HepG2 (cell line): ENCODE data around the gene PSMA7. TPM values are rescaled to one million over a fixed set of nuclear protein-coding genes. Genes with fewer than 3 reads are reported as not detected.

Experiments used
- ATAC-seq: fragments of 200-7000 bp; cut with Tn5 transposase; 3 replicates; pipeline ENCODE4 v1.9.1; 2020; ENCODE audit warnings: mild to moderate bottlenecking, moderate library complexity
- BruUV-seq: library from RNA; stranded (reverse); fragments of 400-500 nt; replicated peaks from 2 replicates; lab custom pipeline; 2021; lab: Mats Ljungman, UMichigan
- CTCF ChIA-PET: fragments of 300-600 bp; formaldehyde crosslinking; extraction: SDS; loops from one replicate; lab custom pipeline; 2021; ENCODE audit warnings: low total read pairs, inconsistent platforms, low intra/inter-chr PET ratio; lab: Yijun Ruan, JAX
- POLR2A ChIA-PET: fragments of 350-600 bp; sonication (Branson Sonifier 250); formaldehyde crosslinking; loops from one replicate; lab custom pipeline; 2020; ENCODE audit warnings: antibody characterized with exemption, inconsistent platforms; lab: Yijun Ruan, JAX
- DNase-seq: peaks from one replicate; pipeline ENCODE4 v3.0.0-alpha.2; 2015; ENCODE audit warnings: low spot score
- FAIRE-seq: peaks from 3 replicates; lab custom pipeline; 2011; peaks lifted over from hg19 to GRCh38; lab: Jason Lieb, UNC
- H2AFZ ChIP-seq: one replicate; pipeline ENCODE4 v1.6.1; 2011; ENCODE audit warnings: low read length, inconsistent platforms
- H3K27ac ChIP-seq: fragments of 300-600 bp; 3 replicates; pipeline ENCODE4 v1.8.0; 2011; ENCODE audit warnings: mixed run types, mild to moderate bottlenecking, mixed read lengths, low read length, inconsistent platforms; ENCODE audit not compliant: insufficient read depth; ENCODE audit errors: extremely low read length
- H3K27me3 ChIP-seq, 2 experiments: fragments of 200-600 bp in 1 of 2; 2 replicates in 1 of 2; 3 replicates in 1 of 2; pipeline versions ENCODE4 v1.6.0 to v1.8.0; 2011; ENCODE audit warnings: low read length in 2 of 2, mild to moderate bottlenecking in 2 of 2, moderate library complexity in 2 of 2, inconsistent platforms in 1 of 2; ENCODE audit not compliant: insufficient read depth in 2 of 2, control insufficient read depth in 1 of 2
- H3K36me3 ChIP-seq, 2 experiments: fragments of 200-600 bp in 1 of 2; replicated peaks in 1 of 2; 2 replicates in 1 of 2; 3 replicates in 1 of 2; pipeline versions ENCODE4 v1.5.1 to v1.8.0; 2011; ENCODE audit warnings: low read length in 2 of 2, inconsistent platforms in 1 of 2; ENCODE audit not compliant: insufficient read depth in 2 of 2, control insufficient read depth in 1 of 2
- H3K4me1 ChIP-seq: 2 replicates; pipeline ENCODE4 v1.5.1; 2012; ENCODE audit warnings: low read length, inconsistent platforms; ENCODE audit not compliant: insufficient read depth
- H3K4me2 ChIP-seq: 2 replicates; pipeline ENCODE4 v1.6.0; 2011; ENCODE audit warnings: low read depth, low read length, inconsistent platforms
- H3K4me3 ChIP-seq, 3 experiments: fragments of 200-600 bp in 1 of 3; sonication (generic), shearing (Covaris generic) in 1 of 3; replicated peaks in 1 of 3; 2 replicates each; pipeline ENCODE4 v1.5.1; 2011 to 2016; ENCODE audit warnings: low read length in 3 of 3, inconsistent platforms in 2 of 3, low read depth in 2 of 3, mild to moderate bottlenecking in 2 of 3, control low read depth in 1 of 3, mixed read lengths in 1 of 3; ENCODE audit not compliant: insufficient read depth in 1 of 3
- H3K79me2 ChIP-seq: one replicate; pipeline ENCODE4 v1.6.1; 2011; ENCODE audit warnings: low read length, inconsistent platforms; ENCODE audit not compliant: insufficient read depth
- H3K9ac ChIP-seq: 2 replicates; pipeline ENCODE4 v1.6.0; 2011; ENCODE audit warnings: mild to moderate bottlenecking, low read depth, low read length, inconsistent platforms; ENCODE audit not compliant: insufficient read depth
- H3K9me3 ChIP-seq: 2 replicates; pipeline ENCODE4 v1.5.1; 2012; ENCODE audit warnings: mild to moderate bottlenecking, low read length
- H4K20me1 ChIP-seq: 2 replicates; pipeline ENCODE4 v1.6.0; 2011; ENCODE audit warnings: inconsistent platforms, mild to moderate bottlenecking, low read length, moderate library complexity; ENCODE audit not compliant: insufficient read depth
- HHEX ChIP-seq: IDR thresholded peaks from 2 replicates; pipeline ENCODE4 v1.6.1; 2016; ENCODE audit warnings: control low read depth
- KLF13 ChIP-seq: sonication (generic); formaldehyde crosslinking; IDR thresholded peaks from 2 replicates; pipeline ENCODE4 v1.4.0; 2020; ENCODE audit warnings: mild to moderate bottlenecking, missing genetic modification reagents
- MTA3 ChIP-seq: sonication (generic); formaldehyde crosslinking; IDR thresholded peaks from 2 replicates; pipeline ENCODE4 v1.4.0; 2020; ENCODE audit warnings: missing genetic modification reagents
- NAIF1 ChIP-seq: sonication (generic); formaldehyde crosslinking; IDR thresholded peaks from 2 replicates; pipeline ENCODE4 v1.5.0; 2020; ENCODE audit warnings: mild to moderate bottlenecking, missing genetic modification reagents, borderline replicate concordance
- SCMH1 ChIP-seq: sonication (generic); formaldehyde crosslinking; IDR thresholded peaks from 2 replicates; pipeline ENCODE4 v1.9.0; 2021; ENCODE audit warnings: missing genetic modification reagents, mild to moderate bottlenecking, borderline replicate concordance
- XRCC5 ChIP-seq: fragments of 200-400 bp; formaldehyde crosslinking; optimal IDR thresholded peaks from 2 replicates; pipeline ENCODE3; 2017; ENCODE audit warnings: mild to moderate bottlenecking, low read length
- ZBTB8A ChIP-seq: sonication (generic); formaldehyde crosslinking; IDR thresholded peaks from 2 replicates; pipeline ENCODE4 v1.4.0; 2020; ENCODE audit warnings: mild to moderate bottlenecking, low read depth, missing genetic modification reagents, borderline replicate concordance
- ZNF337 ChIP-seq: sonication (generic); formaldehyde crosslinking; IDR thresholded peaks from 2 replicates; pipeline ENCODE4 v1.5.1; 2020; ENCODE audit warnings: missing genetic modification reagents, low read depth, mild to moderate bottlenecking, borderline replicate concordance
- ZNF367 ChIP-seq: sonication (generic); formaldehyde crosslinking; IDR thresholded peaks from 2 replicates; pipeline ENCODE4 v1.4.0; 2020; ENCODE audit warnings: missing genetic modification reagents, borderline replicate concordance
- ZNF512 ChIP-seq: sonication (generic); formaldehyde crosslinking; IDR thresholded peaks from 2 replicates; pipeline ENCODE4 v1.4.0; 2020; ENCODE audit warnings: mild to moderate bottlenecking, missing genetic modification reagents
- ZNF557 ChIP-seq: sonication (generic); formaldehyde crosslinking; IDR thresholded peaks from 2 replicates; pipeline ENCODE4 v1.4.0; 2020; ENCODE audit warnings: missing genetic modification reagents
- WGBS: methylation state at CpG from one replicate; pipeline ENCODE4 v1.1.6; 2017; ENCODE audit warnings: low lambda C conversion rate; 5-methylcytosine and 5-hydroxymethylcytosine counted together
- in situ Hi-C: cut with HindIII; loops from 2 replicates; pipeline ENCODE4 v1.10.0; 2017; ENCODE audit warnings: low pct_unique_long_range_greater_than_20kb; ENCODE audit not compliant: extremely low pct_ligation_motif_present
- intact Hi-C: fragments of 100-400 bp; cut with micrococcal nuclease; formaldehyde crosslinking; loops from one replicate; pipeline ENCODE4 v1.10.0; 2022; ENCODE audit not compliant: unreplicated experiment
- polyA plus RNA-seq, 8 experiments: library from polyadenylated mRNA; depleted of rRNA in 3 of 8; stranded (reverse) in 7 of 8; unstranded in 1 of 8; fragments of >200 nt; fragmentation: Illumina TruSeq in 4 of 8; extraction: Trizol in 4 of 8; gene quantifications; 2 replicates each; pipeline versions ENCODE4 v1.2.1 to v1.2.3, GENCODE V29; 2011 to 2016; ENCODE audit warnings: low read depth in 4 of 8, missing spikeins in 1 of 8, mixed read lengths in 1 of 8; ENCODE audit not compliant: insufficient read depth in 1 of 8
- total RNA-seq, 5 experiments: library from RNA; depleted of rRNA; stranded (reverse); fragments of >200 nt; fragmentation: Illumina TruSeq; extraction: Trizol; gene quantifications; 2 replicates each; pipeline ENCODE4 v1.2.3, GENCODE V29; 2016; ENCODE audit warnings: low read depth in 1 of 5
- TF ChIP-seq, protein P1 (sequence below): sonication (generic); formaldehyde crosslinking; IDR thresholded peaks from 2 replicates; pipeline ENCODE4 v1.8.0; 2022; ENCODE audit warnings: mild to moderate bottlenecking, missing genetic modification reagents
- TF ChIP-seq, protein P2 (sequence below): sonication (generic); formaldehyde crosslinking; IDR thresholded peaks from 2 replicates; pipeline ENCODE4 v1.4.0; 2020; ENCODE audit warnings: missing genetic modification reagents
- TF ChIP-seq, protein P3 (sequence below): sonication (generic); formaldehyde crosslinking; IDR thresholded peaks from 2 replicates; pipeline ENCODE4 v1.4.0; 2020; ENCODE audit warnings: missing genetic modification reagents, mild to moderate bottlenecking, borderline replicate concordance

PSMA7 gene
- total and polyA plus RNA-seq, 2 of the 13 experiments (the other 11 are each of a cell fraction or from before 2014, with no cell fraction given): 531 to 631 TPM

GRCh38 chr20:62116558-62117361, 26.4 kb downstream of the PSMA7 start:
- H3K4me1 ChIP-seq: peaks cover 57% of the 10 kb centered on the region
- intact Hi-C loops (no loop called here), in situ Hi-C loops (no loop called here)
- CTCF ChIA-PET: no interaction called here
- H3K9ac ChIP-seq: no peak overlapping the region
- no TSS peak for BruUV-seq
- no peaks in the 10 kb centered on the region for H3K36me3 ChIP-seq
- POLR2A ChIA-PET: interaction anchor here (1.3 to 10.4 kb wide), 3 partner anchors 19 to 49 kb away, joined by 5 to 260 read pairs (median 86); partner anchors contain the start of gene TAF4
- no peak overlapping the region for H3K27ac ChIP-seq
- H3K4me2 ChIP-seq: peak overlapping the region; percentile 70; the same call in 1 of the 2 replicates
- H3K79me2 ChIP-seq: no peaks in the 10 kb centered on the region
- 63% methylated on average over 38 of the region's 38 CpGs for WGBS
- H3K4me3 ChIP-seq: no peak overlapping the region
- H3K27me3 ChIP-seq: peaks cover 8 to 47% of the 10 kb centered on the region in 2 experiments
- no peaks in the 10 kb centered on the region; the same call in 1 of the 2 replicates for H3K9me3 ChIP-seq
- ATAC-seq: no peak
- H2AFZ ChIP-seq: no peak overlapping the region
- FAIRE-seq: no peak
- no peaks in the 10 kb centered on the region for H4K20me1 ChIP-seq
- DNase-seq: no peak
- TF ChIP-seq SCMH1: no peak
- TF ChIP-seq ZNF512 (CRISPR knock-in tag): no peak
- TF ChIP-seq, protein P1, sequence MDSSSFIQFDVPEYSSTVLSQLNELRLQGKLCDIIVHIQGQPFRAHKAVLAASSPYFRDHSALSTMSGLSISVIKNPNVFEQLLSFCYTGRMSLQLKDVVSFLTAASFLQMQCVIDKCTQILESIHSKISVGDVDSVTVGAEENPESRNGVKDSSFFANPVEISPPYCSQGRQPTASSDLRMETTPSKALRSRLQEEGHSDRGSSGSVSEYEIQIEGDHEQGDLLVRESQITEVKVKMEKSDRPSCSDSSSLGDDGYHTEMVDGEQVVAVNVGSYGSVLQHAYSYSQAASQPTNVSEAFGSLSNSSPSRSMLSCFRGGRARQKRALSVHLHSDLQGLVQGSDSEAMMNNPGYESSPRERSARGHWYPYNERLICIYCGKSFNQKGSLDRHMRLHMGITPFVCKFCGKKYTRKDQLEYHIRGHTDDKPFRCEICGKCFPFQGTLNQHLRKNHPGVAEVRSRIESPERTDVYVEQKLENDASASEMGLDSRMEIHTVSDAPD (CRISPR knock-in tag): no peak
- 0 out of 2 replicates have a peak, but pooled peaks have one; percentile 25 for TF ChIP-seq KLF13 (CRISPR knock-in tag)
- no peak for TF ChIP-seq HHEX (CRISPR knock-in tag)
- TF ChIP-seq ZBTB8A (CRISPR knock-in tag): no peak
- no peak for TF ChIP-seq ZNF367 (CRISPR knock-in tag)
- TF ChIP-seq, protein P2, sequence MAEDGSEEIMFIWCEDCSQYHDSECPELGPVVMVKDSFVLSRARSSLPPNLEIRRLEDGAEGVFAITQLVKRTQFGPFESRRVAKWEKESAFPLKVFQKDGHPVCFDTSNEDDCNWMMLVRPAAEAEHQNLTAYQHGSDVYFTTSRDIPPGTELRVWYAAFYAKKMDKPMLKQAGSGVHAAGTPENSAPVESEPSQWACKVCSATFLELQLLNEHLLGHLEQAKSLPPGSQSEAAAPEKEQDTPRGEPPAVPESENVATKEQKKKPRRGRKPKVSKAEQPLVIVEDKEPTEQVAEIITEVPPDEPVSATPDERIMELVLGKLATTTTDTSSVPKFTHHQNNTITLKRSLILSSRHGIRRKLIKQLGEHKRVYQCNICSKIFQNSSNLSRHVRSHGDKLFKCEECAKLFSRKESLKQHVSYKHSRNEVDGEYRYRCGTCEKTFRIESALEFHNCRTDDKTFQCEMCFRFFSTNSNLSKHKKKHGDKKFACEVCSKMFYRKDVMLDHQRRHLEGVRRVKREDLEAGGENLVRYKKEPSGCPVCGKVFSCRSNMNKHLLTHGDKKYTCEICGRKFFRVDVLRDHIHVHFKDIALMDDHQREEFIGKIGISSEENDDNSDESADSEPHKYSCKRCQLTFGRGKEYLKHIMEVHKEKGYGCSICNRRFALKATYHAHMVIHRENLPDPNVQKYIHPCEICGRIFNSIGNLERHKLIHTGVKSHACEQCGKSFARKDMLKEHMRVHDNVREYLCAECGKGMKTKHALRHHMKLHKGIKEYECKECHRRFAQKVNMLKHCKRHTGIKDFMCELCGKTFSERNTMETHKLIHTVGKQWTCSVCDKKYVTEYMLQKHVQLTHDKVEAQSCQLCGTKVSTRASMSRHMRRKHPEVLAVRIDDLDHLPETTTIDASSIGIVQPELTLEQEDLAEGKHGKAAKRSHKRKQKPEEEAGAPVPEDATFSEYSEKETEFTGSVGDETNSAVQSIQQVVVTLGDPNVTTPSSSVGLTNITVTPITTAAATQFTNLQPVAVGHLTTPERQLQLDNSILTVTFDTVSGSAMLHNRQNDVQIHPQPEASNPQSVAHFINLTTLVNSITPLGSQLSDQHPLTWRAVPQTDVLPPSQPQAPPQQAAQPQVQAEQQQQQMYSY (CRISPR knock-in tag): no peak
- TF ChIP-seq NAIF1: no peak
- no peak for TF ChIP-seq MTA3 (CRISPR knock-in tag)
- no peak for TF ChIP-seq XRCC5
- TF ChIP-seq, protein P3, sequence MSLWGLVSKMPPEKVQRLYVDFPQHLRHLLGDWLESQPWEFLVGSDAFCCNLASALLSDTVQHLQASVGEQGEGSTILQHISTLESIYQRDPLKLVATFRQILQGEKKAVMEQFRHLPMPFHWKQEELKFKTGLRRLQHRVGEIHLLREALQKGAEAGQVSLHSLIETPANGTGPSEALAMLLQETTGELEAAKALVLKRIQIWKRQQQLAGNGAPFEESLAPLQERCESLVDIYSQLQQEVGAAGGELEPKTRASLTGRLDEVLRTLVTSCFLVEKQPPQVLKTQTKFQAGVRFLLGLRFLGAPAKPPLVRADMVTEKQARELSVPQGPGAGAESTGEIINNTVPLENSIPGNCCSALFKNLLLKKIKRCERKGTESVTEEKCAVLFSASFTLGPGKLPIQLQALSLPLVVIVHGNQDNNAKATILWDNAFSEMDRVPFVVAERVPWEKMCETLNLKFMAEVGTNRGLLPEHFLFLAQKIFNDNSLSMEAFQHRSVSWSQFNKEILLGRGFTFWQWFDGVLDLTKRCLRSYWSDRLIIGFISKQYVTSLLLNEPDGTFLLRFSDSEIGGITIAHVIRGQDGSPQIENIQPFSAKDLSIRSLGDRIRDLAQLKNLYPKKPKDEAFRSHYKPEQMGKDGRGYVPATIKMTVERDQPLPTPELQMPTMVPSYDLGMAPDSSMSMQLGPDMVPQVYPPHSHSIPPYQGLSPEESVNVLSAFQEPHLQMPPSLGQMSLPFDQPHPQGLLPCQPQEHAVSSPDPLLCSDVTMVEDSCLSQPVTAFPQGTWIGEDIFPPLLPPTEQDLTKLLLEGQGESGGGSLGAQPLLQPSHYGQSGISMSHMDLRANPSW (CRISPR knock-in tag): no peak
- TF ChIP-seq ZNF337 (CRISPR knock-in tag): no peak
- TF ChIP-seq ZNF557 (CRISPR knock-in tag): no peak
